Stimulated activated CD4-positive, alpha-beta T cell treated with anti-CD3 and anti-CD28 coated beads, Interleukin-2, amount 100 ng/mL, for 48 hours (primary cell): Measurements from ENCODE around the gene MLIP.
"Not testable (repeated sequence)": the region's sequence is repeated elsewhere in the genome, so short reads cannot be mapped to it uniquely, and the experiment has no call there.

Experiments used
- DNase-seq, 2 donors: peaks; one replicate each; pipeline ENCODE4 v3.0.0-alpha.2; 2020

MLIP gene

DNA sequence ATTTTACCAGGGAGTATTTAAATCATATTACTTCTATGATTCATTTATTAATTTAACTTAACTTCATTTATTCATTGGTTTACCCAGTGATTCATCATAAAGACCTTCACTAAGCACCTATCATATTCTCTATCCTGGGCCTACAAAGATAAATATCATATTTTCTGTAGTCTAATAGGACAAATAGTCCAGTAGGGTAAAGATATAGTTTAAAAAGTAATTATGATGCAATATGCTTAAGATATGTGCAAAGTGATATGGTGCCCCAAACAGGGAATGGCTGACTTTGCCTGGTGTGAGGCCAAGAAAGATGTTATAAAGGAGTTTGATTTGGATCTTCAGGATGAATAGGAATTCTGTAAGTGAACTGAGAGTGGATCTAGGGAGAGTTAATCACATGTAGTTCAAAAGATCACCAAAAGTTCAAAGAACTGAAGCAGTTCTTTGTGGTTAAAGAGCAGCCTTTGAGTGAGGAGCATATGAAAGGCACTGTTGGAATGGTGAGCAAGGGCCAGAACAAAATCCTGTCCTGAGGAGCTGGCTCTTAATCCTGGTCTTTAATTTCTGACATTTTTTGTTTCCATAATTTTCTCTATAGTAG, 45.5 kb downstream of the MLIP start:
- DNase-seq = no peak

DNA sequence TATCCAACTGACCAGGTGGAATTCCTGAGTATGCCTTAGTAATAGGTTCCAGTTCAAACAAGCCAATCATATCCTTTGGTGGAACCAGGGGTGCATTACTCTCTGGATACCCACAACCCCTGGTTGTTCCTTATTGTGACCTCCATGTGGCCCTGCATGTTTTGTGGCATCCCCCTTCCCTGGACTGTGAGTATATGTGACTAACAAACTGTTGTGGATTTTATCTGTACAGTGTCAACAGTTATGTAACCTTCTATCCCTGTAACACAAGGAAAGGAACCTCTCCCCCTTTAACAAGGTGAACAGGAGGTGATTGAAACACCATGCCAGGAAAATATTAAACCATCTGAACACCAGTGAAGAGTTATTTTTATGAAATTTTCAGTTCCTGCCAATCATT, 46.2 kb downstream of the MLIP start:
- no peak for DNase-seq

DNA sequence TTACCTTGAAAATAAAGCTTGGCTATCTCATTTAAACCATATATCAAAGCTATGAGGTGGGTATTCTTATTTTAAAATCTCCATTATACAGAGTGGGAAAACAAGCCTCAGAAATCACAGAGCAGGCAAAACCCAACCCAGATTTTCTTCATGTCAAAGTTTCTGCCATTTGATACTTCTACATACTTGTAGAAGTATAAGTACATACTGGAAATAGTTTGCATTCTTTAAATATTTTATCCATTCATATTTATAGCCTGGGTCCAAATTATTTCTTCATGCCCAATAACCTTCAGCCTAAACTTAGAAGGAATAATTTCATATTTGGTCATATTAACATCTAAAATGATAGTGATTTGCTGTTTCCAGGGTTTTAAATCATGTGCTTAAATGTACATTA, 61.8 kb downstream of the MLIP start:
- no peak for DNase-seq

DNA sequence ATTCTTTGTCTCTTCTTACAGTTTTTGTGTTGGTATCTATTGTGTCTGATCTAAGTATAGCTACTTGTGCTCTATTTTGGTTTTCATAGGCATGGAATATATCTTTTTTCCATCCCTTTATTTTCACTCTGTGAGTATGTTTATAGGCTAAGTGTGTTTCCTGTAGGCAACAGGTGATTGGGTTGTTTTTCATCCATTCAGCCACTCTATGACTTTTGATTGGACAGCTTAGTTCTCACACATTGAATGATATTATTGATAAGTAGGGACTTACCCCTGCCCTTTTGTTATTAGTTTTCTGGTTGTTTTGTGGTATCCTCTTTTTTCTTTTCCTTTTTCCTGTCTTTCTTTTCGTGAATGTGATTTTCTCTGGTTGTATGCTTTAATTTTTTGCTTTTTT, 67.9 kb downstream of the MLIP start:
- DNase-seq = no peak

DNA sequence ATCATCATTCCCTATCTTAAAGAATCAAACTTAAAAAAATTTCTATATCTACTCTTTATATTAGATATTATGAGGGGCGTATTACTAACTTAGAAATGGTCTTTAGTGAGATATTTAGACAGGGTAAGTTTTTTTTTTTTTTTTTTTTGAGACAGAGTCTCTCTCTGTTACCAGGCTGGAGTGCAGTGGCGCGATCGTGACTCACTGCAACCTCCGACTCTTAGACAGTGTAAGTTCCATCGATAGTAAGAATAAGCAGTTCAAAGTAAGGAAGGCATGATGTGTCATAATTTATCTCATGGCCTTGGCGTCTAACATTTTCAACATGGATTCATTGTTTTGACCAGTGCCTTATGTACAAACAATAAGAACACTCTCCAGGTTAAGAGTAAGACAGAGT, 72.4 kb downstream of the MLIP start:
- no peak for DNase-seq

DNA sequence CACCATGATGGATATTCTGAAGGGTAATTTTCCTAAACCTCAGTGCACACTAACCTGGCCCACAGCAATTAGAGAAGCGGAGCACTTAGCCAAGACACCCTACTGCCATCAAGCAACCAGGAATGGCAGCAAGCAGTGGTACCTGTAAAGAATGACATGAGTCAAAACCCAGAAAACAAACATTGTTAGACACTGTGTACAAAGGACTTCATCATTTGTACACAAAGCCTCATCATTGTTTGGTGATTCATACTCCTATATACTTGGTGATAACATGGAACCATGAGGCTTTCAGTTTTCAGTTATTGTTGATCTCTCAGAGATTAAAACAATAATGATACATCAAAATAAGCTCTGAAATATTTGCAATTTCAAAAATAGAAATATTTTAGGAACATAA, 74.6 kb downstream of the MLIP start:
- DNase-seq = no peak

DNA sequence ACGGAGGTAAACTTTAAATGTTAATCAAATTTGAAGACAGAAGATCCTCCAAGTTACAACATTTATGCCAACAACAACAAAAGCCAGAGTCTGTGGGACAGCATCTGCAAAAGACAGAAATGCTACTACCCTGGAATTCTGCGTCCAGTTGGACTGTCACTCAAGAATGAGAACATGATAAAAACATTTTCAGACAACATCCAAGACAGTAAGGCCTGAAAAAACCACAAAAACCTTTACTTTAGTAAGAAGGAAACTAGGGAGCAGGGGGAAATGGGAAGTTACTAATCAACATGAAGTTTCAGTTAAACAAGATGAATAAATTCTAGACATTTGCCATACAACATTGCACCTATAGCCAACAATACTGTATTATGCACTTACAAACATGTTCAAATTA, 77.6 kb downstream of the MLIP start:
- no peak for DNase-seq

DNA sequence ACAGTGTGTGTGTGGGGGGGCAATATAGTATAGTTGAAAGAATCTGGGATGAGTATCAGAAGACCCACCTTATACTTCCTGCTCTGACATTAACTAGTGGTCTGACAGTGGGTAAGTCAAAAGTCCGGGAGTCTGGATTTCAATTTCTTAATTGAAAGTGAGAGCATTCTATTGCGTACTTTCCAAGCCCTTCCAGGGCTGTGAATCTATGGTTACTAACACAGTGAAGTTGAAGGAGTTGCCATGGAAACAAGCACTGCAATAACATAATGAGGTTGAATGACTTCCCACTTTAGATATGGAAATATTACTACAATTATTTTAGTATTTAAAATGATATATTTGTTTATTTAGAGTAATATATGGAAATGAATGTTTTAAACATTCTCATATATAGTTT, 80.2 kb downstream of the MLIP start:
- no peak for DNase-seq

DNA sequence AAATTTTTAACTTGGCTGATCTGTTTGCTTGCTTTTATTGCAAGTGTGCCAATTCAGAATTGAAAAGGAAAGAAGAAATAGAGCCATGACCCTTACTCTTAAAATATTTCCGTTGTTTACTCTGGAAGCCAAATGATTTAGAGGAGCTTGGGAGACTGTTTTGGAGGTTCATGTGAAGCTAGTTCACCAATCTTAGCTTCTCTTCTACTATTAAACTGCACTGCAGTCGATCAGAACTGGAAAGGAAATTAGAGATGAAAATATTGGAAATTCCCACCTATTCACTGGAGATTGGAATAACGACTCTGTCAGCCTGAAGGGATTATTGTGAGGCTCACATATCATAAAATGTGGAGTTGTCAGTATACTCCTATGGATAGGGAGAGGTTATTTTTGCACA, 81.8 kb downstream of the MLIP start:
- DNase-seq = no peak

DNA sequence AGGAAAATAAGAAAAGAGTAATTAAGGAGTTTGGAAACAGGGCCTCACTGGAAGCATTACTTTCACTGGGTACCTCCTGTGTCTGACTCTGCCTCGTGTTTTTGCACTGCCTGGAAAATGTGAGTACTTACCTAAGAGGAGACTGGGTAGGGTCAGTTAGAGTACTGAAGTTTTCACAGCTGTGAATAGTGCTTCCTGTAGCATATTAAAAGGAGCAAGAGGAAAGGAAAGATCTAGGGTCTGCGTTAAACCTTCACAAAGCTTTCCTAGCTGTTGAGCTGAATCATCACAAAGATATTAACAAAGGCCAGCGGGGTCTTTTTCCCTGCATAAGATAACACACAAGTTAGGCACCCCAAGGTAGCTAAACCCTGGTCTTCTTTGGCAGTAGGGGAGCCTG, 82.3 kb downstream of the MLIP start:
- DNase-seq = no peak

DNA sequence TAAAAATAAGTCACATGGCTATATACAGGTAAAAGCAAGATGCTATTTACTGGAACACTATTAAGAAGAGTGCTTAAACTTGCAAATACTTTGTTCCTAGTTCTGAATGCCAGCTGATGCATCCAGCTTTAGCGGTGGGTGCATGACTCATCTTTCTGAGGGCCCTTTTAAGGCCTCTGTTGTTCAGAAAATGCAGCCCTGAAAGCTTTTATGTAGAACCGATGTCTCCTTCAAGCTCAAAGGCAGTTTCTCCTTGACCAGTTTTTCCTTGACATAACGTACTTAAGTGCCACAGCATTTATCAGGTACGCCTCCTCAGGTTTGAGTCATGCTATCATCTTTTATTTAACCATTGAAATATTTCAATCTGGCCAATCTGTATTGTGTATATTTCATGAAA, 82.8 kb downstream of the MLIP start:
- DNase-seq = no peak

DNA sequence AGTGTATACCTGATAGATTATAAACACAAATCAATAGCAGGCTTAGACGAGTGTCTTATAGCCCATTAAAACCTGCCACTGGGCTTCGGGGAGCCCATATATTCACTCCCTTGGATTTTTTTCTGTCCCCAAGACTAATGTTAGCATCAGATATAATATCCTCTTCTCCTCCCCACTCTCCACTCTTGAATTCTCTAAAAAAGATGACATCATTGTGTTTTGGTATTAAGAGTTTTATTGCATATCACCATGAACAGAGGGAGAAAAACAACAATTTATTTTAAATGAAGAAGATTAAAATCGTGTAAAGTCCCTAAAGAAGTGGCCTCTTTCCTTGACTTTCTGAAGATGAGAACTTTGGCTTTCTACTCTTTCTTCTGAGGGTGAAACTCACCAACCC, 84.4 kb downstream of the MLIP start:
- DNase-seq = no peak

DNA sequence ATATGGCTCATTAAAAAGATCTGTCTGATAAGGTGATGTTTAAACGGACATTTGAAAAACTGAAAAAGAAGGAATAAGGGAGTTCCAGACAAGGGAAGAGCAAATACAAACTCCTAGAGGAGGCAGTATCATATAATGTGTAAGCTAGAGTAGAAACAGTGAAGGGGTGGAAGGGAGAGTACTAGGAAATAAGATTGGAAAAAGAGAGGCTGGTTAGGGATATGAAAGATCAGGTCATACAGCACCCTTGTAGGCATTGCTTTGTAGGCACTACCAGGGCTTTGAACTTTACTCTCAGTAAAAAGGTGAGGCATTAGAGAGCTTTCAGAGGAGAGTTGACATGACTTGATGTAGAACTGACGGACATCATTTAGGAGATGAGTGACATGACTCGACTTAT, 85.7 kb downstream of the MLIP start:
- no peak for DNase-seq

DNA sequence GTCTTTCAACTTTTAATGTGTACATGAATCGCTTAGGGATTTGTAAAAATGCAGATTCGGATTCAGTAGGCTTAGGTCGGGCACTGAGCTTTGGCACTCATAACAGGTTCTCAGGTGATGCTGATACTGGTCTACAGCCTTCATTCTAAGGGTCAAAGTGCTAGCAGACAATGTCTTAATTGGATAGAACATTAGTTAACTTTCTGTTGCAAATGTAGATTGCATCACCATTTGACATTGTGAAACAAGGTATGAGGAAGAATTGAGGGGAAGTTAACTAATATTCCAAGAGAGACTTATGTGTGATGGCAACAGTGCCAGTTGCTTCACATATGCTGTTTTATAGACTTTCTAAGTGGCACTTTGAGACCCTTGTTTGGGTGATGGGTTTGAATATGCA, 86.9 kb downstream of the MLIP start:
- DNase-seq = no peak

DNA sequence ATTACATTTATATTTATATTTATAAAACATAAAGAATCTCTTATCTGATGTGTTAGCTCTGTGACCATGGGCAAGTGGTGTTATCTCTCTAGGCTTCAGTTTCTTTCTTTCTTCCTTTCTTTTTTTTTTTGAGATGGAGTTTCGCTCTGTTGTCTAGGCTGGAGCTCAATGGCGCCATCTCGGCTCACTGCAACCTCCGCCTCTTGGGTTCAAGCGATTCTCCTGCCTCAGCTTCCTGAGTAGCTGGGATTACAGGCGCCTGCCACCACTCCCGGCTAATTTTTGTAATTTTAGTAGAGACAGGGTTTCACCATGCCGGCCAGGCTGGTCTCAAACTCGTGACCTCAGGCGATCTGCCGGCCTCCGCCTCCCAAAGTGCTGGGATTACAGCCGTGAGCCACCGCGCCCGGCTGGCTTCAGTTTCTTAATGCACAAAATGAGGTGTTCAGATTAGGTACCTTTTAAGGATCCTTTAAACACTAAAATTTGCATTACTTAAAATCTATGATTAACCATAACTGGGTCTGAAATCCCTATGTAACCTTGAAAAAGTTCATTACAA, 92.3 kb downstream of the MLIP start:
- DNase-seq = not testable (repeated sequence)

DNA sequence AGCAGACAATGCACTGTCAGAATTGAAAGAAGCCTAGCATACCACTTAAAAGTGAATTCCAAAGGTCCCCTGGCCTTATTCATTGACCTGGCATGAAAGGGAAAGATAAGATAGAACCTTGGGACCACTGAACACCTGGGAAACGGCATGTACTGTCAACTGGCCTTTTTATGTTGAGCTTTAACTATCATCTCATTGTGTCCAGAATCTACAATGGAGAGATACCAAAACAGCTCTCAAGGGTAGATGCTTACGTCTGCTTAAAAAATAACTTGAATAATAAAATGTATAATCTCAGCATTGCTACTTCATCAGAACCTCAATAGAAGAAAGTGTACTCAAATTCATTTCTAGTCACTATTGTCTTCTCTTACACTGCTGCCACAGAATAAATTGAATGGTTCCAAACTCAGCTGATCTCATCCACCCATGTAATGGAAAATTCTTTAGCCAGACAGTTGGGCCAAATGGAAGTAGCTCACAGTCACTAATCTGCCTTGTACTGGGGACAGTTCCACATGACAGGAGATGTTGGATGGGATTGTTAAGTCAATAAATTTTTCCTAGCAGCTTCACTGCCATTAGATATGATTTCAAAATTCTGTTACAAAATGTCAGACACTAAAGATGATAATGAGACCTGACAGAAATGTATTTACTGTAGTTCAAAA, 93.8 kb downstream of the MLIP start:
- no peak for DNase-seq

DNA sequence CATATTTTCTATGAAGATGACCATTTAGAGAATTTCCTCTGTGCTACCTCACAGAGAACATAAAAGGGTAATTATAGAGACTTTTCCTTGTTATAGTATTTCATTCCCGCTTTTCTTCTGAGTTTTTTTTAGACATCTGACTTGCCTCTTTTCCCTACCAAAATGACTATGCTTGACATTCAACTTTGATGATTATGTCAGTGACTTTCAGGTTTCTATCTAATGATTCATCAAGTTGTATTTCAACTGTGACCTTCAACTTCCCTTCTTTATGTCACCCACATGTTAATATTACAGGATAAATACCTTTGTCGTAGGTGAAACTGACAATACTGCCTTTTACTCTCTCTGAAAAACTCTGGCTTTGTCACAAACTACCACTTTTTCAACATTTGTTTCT, 95.3 kb downstream of the MLIP start:
- DNase-seq = no peak

DNA sequence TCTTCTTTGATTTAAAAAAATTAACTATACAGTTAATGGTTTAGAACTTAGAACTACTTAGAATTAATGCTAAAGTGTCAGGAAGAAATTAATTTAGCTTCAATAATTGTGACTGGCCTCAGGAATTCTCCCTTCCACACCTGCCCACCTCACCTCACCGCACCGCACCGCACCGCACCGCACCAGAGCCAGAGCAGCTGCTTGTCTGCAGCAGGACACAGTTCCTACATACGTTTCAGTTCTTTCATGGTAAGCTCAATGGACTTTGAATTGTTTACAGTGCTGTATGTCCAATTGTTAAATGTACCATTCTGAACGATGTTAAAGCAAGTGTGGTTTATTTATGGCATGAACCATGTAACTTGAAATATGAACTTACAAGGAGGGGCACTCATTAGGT, 98.7 kb downstream of the MLIP start:
- DNase-seq = not testable (repeated sequence)

DNA sequence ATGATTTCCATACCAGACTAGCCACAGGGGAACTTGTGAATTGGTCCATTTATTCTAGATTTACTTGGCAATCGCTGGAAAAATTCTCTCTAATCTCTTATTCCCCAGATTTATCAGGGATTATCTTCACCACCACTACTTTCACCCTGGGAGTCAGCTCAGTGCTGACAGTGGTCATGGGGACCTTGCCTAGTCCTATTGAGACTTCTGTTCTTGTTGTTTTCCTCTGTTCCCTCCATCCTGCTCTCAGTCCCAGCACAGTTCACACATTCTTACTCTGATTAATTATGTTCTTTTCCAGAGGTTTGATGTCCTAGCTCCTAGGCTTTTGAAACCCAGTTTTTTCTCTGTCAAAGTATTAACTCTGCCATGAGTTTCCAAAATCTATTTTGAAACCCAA, 103.0 kb downstream of the MLIP start:
- no peak for DNase-seq

DNA sequence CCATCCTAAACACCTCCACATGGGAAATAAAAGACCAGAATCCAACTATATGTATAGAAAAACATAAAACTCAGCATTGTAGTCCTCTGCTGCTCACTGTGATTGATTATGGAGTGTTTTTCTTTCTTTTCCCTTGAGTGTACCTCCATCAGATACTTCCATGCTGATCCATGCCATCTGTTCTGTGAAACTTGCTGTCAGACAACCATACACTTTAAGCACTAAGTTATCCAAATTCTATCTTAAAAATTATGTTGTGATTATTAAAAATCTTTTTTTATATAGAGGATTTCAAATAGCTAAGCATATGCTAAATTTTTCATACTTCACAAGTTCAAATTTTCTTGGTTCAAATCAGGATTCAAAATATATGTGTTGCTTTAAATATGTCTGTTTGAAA, 105.1 kb downstream of the MLIP start:
- DNase-seq = no peak

DNA sequence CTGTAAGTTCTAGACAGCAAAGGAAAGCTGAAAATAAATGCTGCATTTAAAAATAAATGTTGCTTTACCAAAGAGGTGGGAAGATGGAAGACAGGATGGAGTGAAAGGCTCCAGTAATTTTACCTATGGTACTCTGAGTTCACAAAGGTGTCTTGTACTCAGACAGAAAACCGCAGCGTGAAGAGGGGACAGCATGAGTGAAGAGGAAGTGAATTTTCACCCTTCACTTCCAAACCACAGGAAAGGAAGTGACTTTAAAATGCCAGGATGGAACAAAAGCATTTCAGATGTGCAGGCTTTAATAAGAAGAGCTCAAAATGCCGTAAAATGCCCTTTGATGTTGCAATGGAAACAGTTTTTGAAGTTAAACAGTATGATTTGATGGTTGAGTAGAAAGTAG, 105.8 kb downstream of the MLIP start:
- no peak for DNase-seq

DNA sequence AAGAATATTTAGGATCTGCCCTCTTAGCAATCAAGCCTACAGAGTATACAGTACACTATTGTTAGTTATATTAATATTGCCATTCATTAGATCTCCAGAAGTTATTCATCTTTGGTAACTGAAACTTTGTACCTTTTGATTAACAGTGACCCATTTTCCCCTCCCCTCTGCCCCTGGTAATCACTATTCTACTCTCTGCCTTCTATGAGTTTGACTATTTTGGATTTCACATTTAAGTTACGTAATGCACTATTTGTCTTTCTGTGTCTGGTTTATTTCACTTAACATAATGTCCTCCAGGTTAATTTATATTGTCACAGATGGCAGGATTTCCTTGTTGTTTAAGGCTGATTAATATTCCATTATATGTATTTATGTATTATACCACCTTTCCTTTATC, 111.0 kb downstream of the MLIP start:
- no peak for DNase-seq

DNA sequence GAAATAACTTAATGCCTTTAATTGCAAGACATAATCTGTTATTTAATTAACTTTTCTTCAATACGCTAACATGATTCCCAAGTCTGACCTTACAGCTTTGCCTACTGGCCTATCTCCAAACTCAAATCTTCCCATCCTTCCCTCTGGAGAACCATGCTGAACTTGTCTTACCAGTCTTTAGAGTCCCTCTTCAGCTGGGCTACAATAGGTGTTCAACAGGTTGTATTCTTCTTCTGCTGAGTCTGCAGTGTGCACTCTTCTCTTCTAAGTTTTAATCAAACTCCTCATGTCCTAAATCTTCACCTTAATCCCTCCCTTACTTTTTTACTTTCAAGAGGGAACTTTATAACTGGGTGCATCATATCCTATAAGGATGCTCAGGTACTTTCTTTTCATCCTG, 121.5 kb downstream of the MLIP start:
- DNase-seq = no peak

DNA sequence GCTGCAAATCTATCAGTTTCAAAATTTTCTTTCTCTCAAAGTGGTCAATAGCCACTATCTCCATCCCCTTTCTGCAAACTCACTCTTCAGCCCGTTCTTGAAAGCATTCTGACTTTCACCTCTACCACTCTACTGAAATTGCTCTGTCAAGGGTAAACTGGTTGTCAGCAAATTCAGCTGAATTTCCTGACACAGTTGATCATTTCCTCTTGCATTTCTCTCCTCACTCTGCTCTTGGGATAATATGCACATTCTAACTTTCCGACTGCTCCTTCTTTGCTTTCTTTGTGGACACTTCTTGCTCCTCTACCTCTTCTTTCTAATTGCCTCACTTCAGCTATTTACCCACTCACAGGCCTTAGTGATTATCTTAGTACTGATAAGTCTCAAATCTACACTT, 123.3 kb downstream of the MLIP start:
- DNase-seq = no peak

DNA sequence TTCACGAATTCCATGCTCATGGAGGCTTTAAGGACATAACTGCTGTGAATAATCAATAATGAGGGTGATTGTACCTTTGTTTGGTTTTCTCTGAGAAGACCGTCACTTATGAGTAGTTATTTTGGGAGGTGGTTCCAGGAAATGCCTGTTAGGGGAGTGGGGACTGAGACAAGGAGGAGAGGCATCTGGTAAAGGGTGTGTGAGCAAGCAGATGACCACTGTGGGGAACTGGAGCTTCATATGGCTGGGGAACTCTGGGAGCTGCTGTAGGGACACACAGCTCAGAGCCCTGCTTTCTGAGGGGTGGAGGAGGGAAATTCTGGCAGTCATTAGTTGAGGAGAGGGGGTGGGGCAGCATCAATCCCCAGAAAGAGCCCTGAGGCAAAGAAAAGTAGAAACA, 125.7 kb downstream of the MLIP start:
- DNase-seq = no peak
